Measurements from ENCODE around the gene ZNF239.
"Not testable (repeated sequence)": the region's sequence is repeated elsewhere in the genome, so short reads cannot be mapped to it uniquely, and the experiment has no call there.

DNA sequence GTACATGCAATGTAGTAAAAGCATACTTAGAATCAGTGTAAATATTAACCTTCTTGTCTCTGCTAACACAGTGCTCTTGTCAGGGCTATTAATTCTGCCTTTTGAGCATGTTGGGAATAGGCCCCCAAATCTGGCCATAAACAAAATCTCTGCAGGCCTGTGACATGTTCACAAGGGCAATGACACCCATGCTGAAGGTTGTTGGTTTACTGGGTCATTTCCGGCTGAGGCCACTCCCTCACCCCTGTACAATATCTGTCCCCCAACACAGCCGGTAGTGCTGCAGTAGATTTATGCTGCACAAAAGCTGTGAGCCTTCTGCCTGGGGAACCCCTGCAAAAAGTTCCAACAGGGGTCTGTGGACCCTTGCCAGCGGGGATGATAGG lies 12.3 kb upstream of the ZNF239 start:
- TF ChIP-seq CTCF (IDR thresholded peaks at IDR 0.05; ENCODE audit: low read length); EZH2 (optimal IDR thresholded peaks at IDR 0.05; ENCODE audit: low read depth, low read length); EZH2phosphoT487 (IDR thresholded peaks at IDR 0.05; ENCODE audit: low read length): not testable (repeated sequence)
